MV-4-11 (cell line): ENCODE data around the gene EEF2KMT.

Source experiments
- DNase-seq: peaks from one replicate; lab custom pipeline; 2025; lab: John Stamatoyannopoulos, UW

The EEF2KMT gene

DNA sequence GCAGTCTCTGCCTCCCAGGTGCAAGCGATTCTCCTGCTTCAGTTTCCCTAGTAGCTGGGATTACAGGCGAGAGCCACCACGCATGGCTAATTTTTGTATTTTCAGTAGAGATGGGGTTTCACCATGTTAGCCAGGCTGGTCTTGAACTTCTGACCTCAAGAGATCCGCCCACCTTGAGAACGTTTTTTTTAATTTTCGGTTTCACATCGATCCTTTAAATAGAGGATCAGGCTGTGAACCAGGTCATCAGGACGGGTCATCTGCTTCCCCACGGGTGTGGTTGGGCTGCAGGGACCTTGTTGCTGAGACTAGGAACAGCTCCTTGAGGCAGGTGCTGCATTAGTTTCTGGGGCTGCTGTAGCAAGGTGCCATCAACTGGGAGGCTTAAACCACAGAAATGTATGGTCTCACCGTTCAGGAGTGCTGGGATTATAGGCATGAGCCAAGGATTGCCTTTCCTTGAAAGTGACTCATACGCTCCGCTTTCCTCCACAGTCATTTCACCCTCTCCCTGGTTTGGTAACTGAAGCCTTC lies 55.9 kb downstream of the EEF2KMT start:
- DNase-seq, result no peak

DNA sequence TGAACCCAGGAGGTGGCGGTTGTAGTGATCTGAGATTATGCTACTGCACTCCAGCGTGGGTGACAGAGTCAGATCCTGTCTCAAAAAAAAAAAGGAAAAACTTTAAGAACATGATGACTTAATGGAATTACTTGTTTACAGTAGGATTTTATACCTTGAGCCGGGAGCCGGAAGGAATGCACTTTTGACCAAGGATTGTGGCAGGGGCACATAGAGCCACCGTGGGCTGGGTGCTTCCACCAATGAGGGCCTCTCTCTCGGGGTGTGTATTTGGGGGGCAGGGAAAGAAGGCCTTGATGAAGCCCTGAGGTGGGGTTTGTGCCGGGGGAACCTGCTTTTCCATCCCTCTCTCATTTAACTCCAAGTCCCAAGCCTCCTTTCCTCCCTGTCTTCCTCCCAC lies 57.1 kb downstream of the EEF2KMT start:
- DNase-seq, result no peak

DNA sequence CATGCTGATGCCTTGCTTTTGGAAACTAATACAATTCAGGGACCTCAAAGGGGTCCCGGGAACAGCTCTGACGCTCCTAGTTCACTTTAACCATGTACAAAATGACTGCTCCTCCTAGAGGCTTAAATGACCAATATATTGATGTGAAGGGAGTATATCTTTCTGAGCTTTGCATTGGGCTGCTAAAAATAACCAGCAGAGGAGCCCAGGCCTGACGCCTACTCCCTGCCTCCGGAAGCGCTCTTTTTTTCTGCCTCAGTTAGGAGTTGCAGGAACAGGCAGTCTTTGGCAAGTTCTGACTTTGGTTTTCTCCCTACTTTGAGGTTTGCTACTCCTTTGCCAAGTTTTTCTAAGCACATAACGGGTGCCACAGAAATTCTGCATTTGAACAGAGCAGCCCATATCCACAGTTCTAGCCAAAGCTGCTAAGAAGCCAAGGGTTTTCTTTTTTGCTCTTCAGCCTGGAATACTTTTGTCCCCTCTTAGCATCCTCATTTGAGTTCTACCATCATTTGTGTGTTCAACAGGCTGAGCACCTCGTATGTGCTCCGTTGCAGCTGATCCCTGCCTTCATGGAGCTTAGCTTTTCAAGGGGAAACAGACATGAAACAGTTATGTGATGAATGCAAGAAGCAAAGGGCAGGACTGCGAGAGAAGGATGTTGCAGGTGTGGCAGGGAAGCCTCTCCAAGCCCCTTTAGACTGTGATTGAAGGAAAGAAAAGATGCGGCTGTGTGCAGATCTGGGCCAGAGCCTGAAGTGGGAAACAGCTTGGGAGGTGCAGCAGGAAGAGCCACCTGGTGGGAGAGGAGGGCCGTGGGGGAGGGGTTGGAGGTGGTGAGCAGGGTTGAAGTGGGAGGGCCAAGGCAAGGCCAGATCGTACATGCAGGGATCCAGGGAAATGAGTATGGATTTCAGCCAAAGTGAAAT lies 61.1 kb downstream of the EEF2KMT start:
- no peak for DNase-seq

DNA sequence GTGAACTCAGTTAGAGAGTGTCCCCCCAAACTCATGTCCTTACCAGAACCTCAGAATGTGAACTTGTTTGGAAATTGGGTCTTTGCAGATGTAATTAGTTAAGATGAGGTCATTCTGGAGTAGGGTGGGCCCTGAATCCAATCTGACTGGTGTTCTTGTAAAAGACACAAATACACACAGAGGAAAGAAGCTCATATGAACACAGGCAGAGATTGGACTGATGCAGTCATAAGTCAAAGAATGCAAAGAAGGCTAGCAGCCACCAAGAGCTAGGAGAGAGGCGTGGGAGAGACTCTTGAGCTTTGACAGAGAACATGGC lies 61.7 kb downstream of the EEF2KMT start:
- no peak for DNase-seq
